SJCRH30 (cell line): ENCODE data around the gene EPB41L1. TPM values are rescaled to one million over a fixed set of nuclear protein-coding genes. Genes with fewer than 3 reads are reported as not detected.

Experiments used
- DNase-seq, 2 experiments: peaks; one replicate each; pipeline ENCODE4 v3.0.0-alpha.2; 2015 to 2020
- H3K27ac ChIP-seq: fragments of 250-450 bp; sonication (Bioruptor Pico); 2 replicates; pipeline ENCODE4 v1.5.1; 2020; ENCODE audit warnings: mild to moderate bottlenecking, moderate library complexity
- H3K27me3 ChIP-seq: fragments of 250-450 bp; sonication (Bioruptor Pico); 2 replicates; pipeline ENCODE4 v1.5.1; 2020; ENCODE audit warnings: mild to moderate bottlenecking, moderate library complexity
- H3K36me3 ChIP-seq: fragments of 250-450 bp; sonication (Bioruptor Pico); 2 replicates; pipeline ENCODE4 v1.5.1; 2020; ENCODE audit warnings: mild to moderate bottlenecking, moderate library complexity
- H3K4me1 ChIP-seq: fragments of 250-450 bp; sonication (Bioruptor Pico); 2 replicates; pipeline ENCODE4 v1.5.1; 2020; ENCODE audit warnings: mild to moderate bottlenecking, moderate library complexity
- H3K4me3 ChIP-seq: fragments of 250-450 bp; sonication (Bioruptor Pico); 2 replicates; pipeline ENCODE4 v1.5.1; 2020; ENCODE audit warnings: mild to moderate bottlenecking, moderate library complexity
- H3K9me3 ChIP-seq: fragments of 250-450 bp; sonication (Bioruptor Pico); replicated peaks from 2 replicates; pipeline ENCODE4 v1.5.1; 2020; ENCODE audit warnings: mild to moderate bottlenecking, moderate library complexity
- total RNA-seq: library from RNA; depleted of rRNA; stranded (reverse); fragments of >200 nt; shearing (Covaris generic); gene quantifications from 2 replicates; pipeline ENCODE4 v1.2.3, GENCODE V29; 2014

Gene EPB41L1
- total RNA-seq, 1 experiment from 2014 or later = 6.7 TPM

DNA sequence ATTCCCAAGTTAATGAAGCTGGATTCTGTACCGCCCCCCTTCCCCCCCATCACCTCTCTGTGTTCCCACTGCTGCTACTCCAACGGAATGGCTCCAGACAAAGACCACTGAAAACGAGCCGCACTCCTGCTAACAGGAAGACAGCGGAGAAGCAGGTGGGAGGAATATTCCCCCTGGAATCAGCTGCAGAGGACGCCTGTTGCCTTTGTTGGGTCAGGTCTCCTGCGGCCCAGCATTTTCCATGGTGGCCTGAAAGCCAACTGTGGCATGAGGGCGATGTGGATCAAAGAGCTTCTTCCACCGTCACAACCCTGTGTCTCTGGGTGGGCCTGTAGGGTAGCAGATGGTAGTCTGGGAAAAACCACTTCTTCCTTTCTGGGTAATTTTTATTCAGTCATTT lies 98.5 kb downstream of the EPB41L1 start:
- no peaks in the 10 kb centered on the region for H3K27me3 ChIP-seq
- no peaks in the 10 kb centered on the region for H3K9me3 ChIP-seq
- H3K4me3 ChIP-seq = no peak overlapping the region
- no peak overlapping the region for H3K27ac ChIP-seq
- no peaks in the 10 kb centered on the region for H3K4me1 ChIP-seq
- no peak for DNase-seq
- peaks cover 76% of the 10 kb centered on the region for H3K36me3 ChIP-seq

DNA sequence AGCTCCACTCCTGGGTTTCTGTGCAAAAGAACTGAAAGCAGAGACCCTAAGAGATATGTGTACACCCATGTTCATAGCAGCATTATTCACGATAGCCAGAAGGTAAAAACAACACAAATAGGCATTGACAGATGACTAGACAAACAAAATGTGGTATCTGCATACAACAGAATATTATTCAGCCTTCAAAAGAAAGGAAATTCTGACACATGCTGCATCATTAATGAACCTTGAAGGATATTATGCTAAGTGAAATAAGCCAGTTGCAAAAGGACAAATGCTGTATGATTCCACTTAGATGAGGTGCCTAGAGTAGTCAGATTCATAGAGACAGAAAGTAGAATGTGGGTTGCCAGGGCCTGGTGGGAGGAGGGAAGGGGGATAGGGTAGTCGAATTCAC lies 99.5 kb downstream of the EPB41L1 start:
- no peaks in the 10 kb centered on the region for H3K4me1 ChIP-seq
- no peak overlapping the region for H3K4me3 ChIP-seq
- H3K9me3 ChIP-seq = no peaks in the 10 kb centered on the region
- H3K27ac ChIP-seq = no peak overlapping the region
- peaks cover 66% of the 10 kb centered on the region for H3K36me3 ChIP-seq
- DNase-seq = no peak
- no peaks in the 10 kb centered on the region for H3K27me3 ChIP-seq

DNA sequence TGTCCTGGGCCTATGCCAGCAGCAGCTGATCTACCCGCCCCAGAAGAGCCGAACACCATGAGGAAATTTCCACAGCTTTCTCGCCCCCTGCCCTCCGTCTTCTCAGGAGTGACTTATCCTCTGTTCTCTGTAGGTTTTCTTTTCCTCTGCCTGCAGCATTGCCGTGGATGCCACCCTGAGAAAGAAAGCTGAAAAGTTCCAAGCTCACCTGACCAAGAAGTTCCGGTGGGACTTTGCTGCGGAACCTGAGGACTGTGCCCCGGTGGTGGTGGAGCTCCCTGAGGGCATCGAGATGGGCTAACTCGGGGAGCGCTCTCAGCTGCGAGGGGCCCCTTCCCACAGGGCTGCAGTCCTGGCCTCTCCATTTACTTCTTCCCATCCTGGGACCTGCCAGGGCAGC lies 100.9 kb downstream of the EPB41L1 start:
- no peaks in the 10 kb centered on the region for H3K27me3 ChIP-seq
- DNase-seq = no peak
- no peaks in the 10 kb centered on the region for H3K4me1 ChIP-seq
- H3K4me3 ChIP-seq = no peak overlapping the region
- H3K9me3 ChIP-seq = no peaks in the 10 kb centered on the region
- H3K36me3 ChIP-seq = peaks cover 52% of the 10 kb centered on the region
- no peak overlapping the region for H3K27ac ChIP-seq

DNA sequence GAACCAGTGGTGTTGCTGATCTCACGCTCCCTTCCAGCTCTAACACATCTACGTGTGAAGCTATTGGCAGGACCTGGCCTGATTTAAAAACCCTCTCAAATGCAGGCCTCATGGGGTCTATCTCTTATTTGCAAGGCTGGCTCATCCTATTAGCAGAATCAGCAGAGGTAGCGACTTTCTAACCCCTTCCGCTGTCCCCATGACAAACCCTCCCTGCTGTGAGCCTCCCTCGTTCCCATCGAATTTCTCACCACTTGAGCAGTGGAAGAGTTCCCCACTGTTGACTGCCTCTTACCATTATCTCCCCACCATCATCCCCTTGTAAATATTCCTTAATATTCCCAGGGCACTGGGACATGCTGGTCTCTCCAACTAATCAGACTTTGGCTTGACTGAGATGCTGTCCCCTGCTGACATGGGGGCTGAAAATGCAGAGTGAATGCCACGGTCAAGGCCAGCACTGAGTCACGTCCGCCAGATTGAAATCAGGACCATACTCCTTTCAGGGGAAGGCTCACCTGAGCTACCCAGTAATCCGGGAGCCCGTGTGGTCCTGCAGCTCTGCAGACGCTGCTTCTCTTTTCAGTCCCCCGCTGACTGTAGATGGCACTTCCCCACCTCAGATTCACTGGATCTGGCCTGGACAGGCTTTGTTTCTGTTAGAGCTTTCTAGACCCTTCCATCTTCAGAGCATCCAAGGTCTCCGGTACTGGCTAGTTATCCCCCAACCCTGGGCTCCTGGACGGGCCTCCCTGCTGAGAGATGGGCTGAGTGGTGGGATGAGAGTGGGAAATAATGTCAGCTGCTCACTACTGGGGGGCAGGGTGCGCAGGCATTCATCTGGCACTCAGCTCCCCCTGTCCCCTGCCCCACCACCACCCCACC lies 104.9 kb downstream of the EPB41L1 start:
- Histone ChIP-seq H3K4me3 (no peak overlapping the region), H3K9me3 (no peaks in the 10 kb centered on the region), H3K4me1 (no peaks in the 10 kb centered on the region), H3K27me3 (no peaks in the 10 kb centered on the region), H3K27ac (no peak overlapping the region), H3K36me3 (peaks cover 28% of the 10 kb centered on the region)
- no peak for DNase-seq

DNA sequence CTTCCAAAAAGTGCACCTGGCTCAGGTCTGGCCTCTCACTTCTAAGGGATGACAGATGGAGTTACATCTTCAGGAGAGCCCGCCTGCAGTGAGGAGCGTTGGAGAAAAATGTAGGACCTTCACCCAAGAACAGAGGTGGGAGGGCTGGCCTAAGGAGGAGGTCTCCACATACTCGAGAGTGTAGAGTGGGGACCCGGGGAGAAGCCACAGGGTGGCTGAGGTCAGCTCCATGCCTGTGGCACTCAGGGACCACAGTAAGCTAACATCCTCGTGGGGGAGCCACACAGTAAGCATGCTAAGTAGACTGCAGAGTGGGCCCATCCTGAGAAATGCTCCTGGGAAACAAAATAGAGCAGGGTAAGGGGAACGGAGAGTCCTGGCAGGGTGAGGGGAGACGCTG lies 105.8 kb downstream of the EPB41L1 start:
- DNase-seq = no peak
- Histone ChIP-seq H3K9me3 (no peaks in the 10 kb centered on the region), H3K4me1 (no peaks in the 10 kb centered on the region), H3K27me3 (no peaks in the 10 kb centered on the region), H3K36me3 (peaks cover 21% of the 10 kb centered on the region), H3K4me3 (no peak overlapping the region), H3K27ac (no peak overlapping the region)

DNA sequence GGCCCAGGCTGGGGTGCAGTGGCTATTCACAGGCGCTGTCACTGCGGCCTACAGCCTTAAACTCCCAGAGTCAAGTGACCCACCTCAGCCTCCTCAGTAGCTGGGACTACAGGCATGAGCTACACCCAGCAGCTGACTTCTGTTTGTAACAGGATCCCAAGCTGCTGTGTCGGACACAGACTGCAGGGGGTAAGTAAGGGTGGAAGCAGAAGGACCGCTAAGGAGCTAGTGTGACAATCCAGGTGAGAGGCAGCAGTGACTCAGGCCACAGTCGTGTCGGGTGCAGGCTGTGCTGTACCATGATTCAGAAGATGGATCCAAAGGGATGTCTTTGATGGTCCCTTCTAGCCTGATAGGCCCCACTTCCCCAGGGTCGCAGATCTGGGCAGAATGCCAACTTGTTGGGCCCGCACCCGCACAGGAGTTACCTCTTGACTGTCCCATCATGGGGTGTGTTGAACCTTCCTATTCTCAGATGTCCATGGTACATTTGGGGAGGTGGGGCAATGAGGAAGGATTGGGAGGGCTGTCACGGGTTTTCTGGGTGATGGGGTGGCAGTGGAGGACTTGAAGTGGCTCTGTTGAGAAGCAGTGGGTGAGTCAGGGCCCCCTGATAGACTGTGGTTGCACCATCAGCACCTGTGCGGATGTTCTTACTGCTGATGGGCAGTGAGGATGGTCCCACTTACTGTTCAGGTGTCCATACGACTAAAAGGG lies 107.0 kb downstream of the EPB41L1 start:
- no peak overlapping the region for H3K27ac ChIP-seq
- H3K27me3 ChIP-seq = no peaks in the 10 kb centered on the region
- H3K9me3 ChIP-seq = no peaks in the 10 kb centered on the region
- no peaks in the 10 kb centered on the region for H3K4me1 ChIP-seq
- no peak overlapping the region for H3K4me3 ChIP-seq
- peaks cover 9% of the 10 kb centered on the region for H3K36me3 ChIP-seq
- peak in 1 of 2 experiments; percentile 54 for DNase-seq

DNA sequence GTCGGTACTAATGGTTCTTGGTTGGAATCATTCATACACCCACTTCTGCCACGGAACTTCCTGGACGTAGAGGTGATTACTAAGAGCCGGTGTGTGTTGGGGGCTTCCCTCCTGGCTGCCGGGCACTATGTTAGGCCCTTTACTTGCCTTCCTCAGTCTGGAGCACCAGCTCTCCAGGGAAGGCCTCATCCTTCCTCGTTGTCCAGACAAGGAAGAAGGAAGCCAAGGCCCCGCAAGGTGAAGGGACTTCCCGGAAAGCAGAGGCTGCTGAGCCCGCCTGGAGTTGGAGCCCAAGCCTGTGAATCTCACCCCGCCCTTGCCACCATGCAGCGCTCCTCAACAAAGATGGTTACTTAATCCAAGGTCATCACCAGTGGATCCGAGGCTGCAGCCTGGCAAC lies 107.9 kb downstream of the EPB41L1 start:
- no peak overlapping the region for H3K27ac ChIP-seq
- H3K4me1 ChIP-seq = no peaks in the 10 kb centered on the region
- H3K27me3 ChIP-seq = no peaks in the 10 kb centered on the region
- DNase-seq = no peak
- no peak overlapping the region for H3K4me3 ChIP-seq
- H3K36me3 ChIP-seq = no peaks in the 10 kb centered on the region; the same call in 1 of the 2 replicates
- H3K9me3 ChIP-seq = no peaks in the 10 kb centered on the region

DNA sequence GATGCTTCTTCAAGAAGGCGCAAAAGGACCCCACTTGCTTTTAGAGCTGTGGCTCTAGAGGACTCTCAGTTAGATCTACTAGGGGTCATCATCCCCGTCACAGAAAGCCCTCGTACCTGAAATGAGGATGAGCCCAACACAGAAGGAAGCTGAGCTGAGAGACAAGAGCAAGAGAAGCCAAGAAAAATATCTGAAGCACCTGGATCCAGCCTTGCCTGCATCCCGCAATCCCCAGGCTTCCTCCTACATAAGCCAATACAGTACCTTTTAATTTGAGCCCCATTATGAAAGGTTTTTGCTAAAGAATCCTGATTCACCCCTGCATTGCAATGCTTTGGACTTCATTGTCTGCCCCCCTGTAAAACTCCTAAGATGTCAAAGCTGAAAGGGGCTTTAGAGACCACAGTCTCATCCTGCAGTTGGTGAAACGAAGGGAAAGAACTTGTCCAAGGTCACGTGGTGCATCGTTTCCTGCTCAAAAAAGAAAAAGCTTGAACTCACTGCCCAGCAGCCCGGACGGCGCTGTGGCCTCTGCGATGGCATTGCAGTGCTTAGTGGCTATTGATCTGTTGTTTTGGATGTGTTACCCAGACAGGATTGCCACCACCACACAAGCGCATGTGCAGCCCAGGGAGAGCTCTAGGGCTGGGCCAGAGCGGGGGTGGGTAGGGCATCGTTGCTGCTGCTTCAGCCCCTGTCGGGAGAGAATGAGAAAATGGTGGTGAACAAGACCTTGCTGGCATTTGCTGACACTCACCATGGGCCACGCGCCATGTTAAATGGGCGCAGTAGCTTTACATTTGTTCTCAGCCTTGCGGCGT lies 110.1 kb downstream of the EPB41L1 start:
- H3K9me3 ChIP-seq = no peaks in the 10 kb centered on the region
- H3K4me3 ChIP-seq = no peak overlapping the region
- 0 out of 2 replicates have a peak, but pooled peaks cover 2% of the 10 kb centered on the region for H3K4me1 ChIP-seq
- no peak for DNase-seq
- peaks cover 4% of the 10 kb centered on the region; the same call in 1 of the 2 replicates for H3K27me3 ChIP-seq
- H3K36me3 ChIP-seq = no peaks in the 10 kb centered on the region
- H3K27ac ChIP-seq = no peak overlapping the region

DNA sequence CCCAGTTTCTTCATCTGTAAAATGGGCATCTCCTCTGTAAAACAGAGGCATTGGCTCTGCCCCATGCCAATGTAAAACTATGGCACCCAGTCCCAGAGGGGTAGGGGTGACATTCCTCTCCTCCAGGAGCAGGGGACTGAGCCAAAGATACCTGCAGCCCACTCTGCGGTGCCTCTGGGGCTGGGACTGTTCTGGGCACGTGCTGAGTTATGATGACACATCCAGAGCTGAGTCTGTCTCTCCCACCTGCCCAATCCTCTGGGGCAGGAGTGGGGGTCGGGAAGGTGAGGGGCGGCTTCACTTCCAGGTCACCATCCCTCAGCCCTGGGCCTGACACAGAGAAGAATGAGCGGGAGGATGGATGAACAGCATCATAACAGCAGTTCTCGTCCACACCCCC lies 111.6 kb downstream of the EPB41L1 start:
- peaks cover 4% of the 10 kb centered on the region; the same call in 1 of the 2 replicates for H3K27me3 ChIP-seq
- DNase-seq = no peak
- H3K4me1 ChIP-seq = 0 out of 2 replicates have a peak, but pooled peaks cover 2% of the 10 kb centered on the region
- H3K36me3 ChIP-seq = no peaks in the 10 kb centered on the region
- no peaks in the 10 kb centered on the region for H3K9me3 ChIP-seq
- H3K27ac ChIP-seq = no peak overlapping the region
- H3K4me3 ChIP-seq = no peak overlapping the region

DNA sequence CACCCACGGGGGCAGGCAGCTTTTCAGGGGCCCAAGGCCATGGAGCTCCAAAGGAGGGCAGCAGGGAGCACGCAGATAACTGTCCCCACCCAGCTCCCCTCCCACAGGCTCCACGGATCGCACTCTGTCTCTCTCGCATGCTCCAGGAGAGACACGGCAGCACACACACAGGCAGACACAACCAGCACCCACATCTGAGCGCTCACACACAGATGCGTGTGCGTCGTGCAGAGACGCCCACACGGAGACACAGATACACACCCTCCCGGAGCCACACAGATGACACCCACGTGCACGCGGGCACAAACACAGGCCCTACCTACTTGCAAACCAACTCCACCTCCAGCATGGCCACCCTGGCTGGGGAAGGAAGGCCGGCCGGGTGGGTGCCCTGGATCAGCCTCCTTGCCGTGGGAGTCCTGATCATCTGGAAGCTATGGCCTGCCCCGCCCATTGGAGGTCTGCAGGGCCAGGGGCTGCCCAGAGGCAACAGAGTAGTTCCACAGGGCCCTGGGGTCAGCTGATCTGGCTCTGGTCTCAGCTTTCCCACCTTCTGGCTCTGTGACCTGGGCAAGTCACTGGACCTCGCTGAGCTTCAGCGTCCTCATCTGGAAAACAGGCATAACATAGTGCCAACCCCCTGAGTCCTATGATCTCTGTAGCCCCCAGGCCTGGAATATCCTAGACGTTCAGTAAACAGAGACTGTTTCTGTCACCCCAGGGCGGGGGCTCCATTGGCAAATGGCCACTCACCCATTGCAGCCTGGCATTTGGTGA lies 113.3 kb downstream of the EPB41L1 start:
- no peaks in the 10 kb centered on the region for H3K9me3 ChIP-seq
- 0 out of 2 replicates have a peak, but pooled peaks cover 2% of the 10 kb centered on the region for H3K4me1 ChIP-seq

DNA sequence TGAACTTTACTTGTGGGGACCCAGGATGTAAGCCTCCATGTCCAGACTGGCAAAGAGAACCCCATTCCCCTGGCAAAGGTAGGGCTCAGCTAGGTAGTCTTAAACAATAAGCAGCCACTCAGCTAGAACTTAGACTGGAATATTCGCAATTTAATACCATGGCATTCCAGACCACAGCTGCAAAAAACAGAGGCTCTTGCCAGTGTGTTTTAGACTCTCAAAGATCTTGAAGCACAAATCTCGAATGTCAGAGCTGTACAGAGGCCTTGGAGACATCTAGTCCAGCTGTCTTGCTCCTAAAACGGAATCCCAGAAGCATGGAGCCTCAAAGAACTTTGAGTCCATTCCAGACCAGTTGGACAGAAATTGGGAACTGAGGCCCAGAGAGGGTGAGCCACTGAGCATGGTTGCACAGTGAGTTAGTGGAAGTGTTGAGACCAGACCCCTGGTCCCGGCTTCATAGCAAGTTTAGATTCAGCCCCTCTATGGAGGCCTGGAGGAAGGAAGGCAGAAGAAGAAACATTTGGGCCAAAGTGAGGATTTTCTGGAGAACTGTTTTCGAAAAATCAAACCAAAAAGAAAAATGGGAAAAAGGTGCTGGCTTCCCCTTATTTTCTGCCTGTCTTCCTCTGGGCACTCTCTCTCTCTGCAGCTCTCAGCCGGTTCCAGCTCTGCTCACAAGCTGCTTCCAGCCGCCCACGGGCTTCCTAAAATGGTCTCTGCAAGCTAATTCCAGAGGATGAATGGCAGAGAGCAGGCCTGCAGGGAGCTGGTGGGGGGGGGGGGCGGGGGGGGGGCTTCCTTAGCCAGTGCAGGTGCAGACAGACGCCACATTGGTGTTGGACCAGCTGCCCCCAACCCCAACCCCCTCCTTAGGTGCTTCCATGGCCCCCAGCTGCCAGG lies 114.2 kb downstream of the EPB41L1 start:
- Histone ChIP-seq H3K27me3 (peaks cover 4% of the 10 kb centered on the region; the same call in 1 of the 2 replicates), H3K4me1 (0 out of 2 replicates have a peak, but pooled peaks cover 2% of the 10 kb centered on the region), H3K27ac (no peak overlapping the region), H3K9me3 (no peaks in the 10 kb centered on the region), H3K36me3 (no peaks in the 10 kb centered on the region), H3K4me3 (no peak overlapping the region)
- no peak for DNase-seq

More for the DNA sequence above, 113.3 kb downstream of the EPB41L1 start:
- Histone ChIP-seq H3K27ac (no peak overlapping the region), H3K27me3 (peaks cover 4% of the 10 kb centered on the region; the same call in 1 of the 2 replicates), H3K4me3 (no peak overlapping the region), H3K36me3 (no peaks in the 10 kb centered on the region)
- no peak for DNase-seq

DNA sequence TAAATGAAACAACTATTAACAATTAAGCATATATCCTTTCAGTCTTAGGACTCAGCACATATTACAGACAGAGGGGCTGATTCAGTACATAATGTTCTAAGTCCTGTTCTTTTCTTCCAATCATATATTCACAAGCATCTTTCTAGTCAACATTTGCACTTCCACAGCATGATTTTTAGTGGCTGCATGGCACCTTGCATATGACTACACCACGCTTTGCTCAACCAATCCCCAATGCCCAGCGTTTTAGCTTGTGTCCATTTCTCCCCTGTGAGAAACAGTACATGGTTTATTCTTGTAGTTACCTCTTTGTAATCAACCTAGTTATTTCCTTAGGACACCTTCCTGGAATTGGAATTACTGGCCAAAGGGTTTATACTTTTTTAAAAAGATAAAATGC lies 115.0 kb downstream of the EPB41L1 start:
- Histone ChIP-seq H3K9me3 (no peaks in the 10 kb centered on the region), H3K4me1 (peaks cover 2% of the 10 kb centered on the region; the same call in 1 of the 2 replicates), H3K27me3 (peaks cover 4% of the 10 kb centered on the region; the same call in 1 of the 2 replicates), H3K36me3 (no peaks in the 10 kb centered on the region), H3K27ac (no peak overlapping the region), H3K4me3 (no peak overlapping the region)
- no peak for DNase-seq
